ENCODE measurements around the gene TRIM29.

Gene TRIM29

DNA sequence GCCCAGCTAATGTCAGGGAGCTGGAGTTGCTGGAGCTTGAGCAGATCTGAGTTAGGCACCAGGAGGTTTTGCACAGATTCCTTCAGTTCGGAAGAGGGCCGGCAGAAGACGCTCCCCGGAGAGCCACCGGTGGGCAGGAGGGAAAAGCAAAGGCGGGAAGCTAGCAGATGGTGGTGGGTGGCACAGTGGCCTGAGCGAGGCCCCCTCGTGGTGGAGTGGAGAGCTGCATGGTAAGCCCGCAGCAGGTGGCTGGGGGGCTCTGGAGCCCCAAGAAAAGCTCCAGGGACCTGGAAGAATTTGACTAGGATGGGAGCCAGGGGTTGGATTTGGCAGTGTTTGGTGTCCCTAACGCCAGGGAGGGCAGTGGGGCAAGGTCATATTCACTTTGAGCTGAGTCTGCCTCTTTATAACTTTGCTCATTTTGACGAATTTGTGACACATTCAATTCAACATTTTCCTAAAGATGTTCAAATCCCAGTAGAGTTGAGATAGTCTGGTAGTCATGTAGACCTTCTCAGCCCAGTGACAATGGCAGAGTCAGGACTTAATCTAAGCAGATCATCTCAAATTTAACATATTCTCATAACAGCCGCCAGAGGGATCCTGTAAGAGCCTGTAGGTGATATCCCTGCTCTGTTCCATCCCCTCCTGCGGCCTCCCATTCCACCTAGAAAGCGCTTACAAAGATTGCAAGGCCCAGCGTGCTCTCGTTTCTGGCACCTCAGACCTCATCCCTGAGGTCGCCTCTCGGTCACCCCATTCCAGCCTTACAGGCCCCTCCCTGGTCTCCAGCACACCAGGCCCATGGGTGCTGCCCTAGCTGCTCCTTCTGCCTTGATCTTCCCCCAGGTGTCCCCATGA is 57.9 kb downstream of the TRIM29 start:
- H3K4me3 Mint-ChIP-seq: no peak overlapping the region

DNA sequence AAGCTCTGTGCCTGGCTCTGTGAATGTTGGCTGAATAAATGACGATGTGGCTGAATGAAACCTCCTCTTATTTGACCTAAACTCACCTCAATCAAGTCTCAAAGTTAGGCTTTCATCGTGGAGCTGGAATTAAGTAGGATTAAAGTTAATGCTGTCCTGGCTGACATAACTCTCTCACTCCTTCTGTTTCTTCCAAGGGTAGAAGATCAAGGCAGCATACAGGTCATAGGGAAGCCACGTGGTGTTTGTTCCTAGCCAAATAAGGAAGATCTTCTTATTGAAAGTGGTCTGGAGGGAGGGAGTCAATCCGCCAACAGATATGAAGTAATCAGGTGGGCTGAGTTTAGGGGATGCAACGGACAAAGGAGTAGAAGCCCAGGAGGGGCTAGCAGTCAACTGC is 59.5 kb downstream of the TRIM29 start:
- TF ChIP-seq, protein P1, sequence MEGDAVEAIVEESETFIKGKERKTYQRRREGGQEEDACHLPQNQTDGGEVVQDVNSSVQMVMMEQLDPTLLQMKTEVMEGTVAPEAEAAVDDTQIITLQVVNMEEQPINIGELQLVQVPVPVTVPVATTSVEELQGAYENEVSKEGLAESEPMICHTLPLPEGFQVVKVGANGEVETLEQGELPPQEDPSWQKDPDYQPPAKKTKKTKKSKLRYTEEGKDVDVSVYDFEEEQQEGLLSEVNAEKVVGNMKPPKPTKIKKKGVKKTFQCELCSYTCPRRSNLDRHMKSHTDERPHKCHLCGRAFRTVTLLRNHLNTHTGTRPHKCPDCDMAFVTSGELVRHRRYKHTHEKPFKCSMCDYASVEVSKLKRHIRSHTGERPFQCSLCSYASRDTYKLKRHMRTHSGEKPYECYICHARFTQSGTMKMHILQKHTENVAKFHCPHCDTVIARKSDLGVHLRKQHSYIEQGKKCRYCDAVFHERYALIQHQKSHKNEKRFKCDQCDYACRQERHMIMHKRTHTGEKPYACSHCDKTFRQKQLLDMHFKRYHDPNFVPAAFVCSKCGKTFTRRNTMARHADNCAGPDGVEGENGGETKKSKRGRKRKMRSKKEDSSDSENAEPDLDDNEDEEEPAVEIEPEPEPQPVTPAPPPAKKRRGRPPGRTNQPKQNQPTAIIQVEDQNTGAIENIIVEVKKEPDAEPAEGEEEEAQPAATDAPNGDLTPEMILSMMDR (IDR thresholded peaks at IDR 0.05; ENCODE audit: unreplicated experiment in 3 of 3): no peak
- Mint-ChIP-seq H3K27ac (no peak overlapping the region), H3K4me1 (peaks cover 25% of the 10 kb centered on the region), H3K36me3 (ENCODE audit: low read depth) (peaks cover 13% of the 10 kb centered on the region), H3K9me3 (peaks cover 21% of the 10 kb centered on the region), H3K4me3 (no peak overlapping the region), H3K27me3 (ENCODE audit: low read depth) (peaks cover 25% of the 10 kb centered on the region)

More for the DNA sequence above, 57.9 kb downstream of the TRIM29 start:
- peaks cover 17% of the 10 kb centered on the region for H3K36me3 Mint-ChIP-seq (ENCODE audit: low read depth)
- H3K4me1 Mint-ChIP-seq: peaks cover 16% of the 10 kb centered on the region
- peaks cover 25% of the 10 kb centered on the region for H3K9me3 Mint-ChIP-seq
- H3K27ac Mint-ChIP-seq: no peak overlapping the region
- peaks cover 25% of the 10 kb centered on the region for H3K27me3 Mint-ChIP-seq (ENCODE audit: low read depth)
- TF ChIP-seq, protein P1 (IDR thresholded peaks at IDR 0.05; ENCODE audit: unreplicated experiment in 3 of 3): peak; percentile 36 to 44 (median 43)

- H3K36me3 Mint-ChIP-seq (ENCODE audit: low read depth): no peaks in the 10 kb centered on the region
- peaks cover 38% of the 10 kb centered on the region for H3K4me1 Mint-ChIP-seq
- H3K9me3 Mint-ChIP-seq: no peaks in the 10 kb centered on the region
- H3K27ac Mint-ChIP-seq: peak overlapping the region in 2 of 3 experiments; percentile 3 to 42
- no peak overlapping the region for H3K4me3 Mint-ChIP-seq
- peaks cover 15% of the 10 kb centered on the region for H3K27me3 Mint-ChIP-seq (ENCODE audit: low read depth)
- TF ChIP-seq, protein P1 (IDR thresholded peaks at IDR 0.05; ENCODE audit: unreplicated experiment in 3 of 3): no peak
These were observed 63.8 kb downstream of the TRIM29 start for GRCh38 chr11:120074076-120074475.

DNA sequence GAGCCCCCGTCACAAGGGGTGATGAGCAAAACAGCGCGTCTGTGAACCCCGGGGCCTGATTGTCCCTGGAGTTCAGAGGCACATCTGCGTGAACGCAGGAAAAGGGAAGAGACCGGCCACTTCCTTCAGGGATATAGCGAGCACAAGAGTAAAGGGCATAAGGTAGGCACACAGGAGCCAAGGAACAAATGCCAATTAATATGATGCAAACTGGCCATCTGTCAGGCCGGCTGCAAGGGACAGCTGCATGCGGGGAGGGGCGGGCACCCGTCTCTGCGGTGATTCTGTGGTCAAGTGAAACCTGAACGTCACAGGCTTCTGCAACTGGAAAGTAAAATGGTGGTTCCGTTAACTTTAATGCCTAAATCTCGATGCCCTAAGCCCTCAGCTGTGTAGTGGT is 64.7 kb downstream of the TRIM29 start:
- Mint-ChIP-seq H3K4me3 (no peak overlapping the region), H3K27ac (no peak overlapping the region), H3K4me1 (peaks cover 41% of the 10 kb centered on the region), H3K36me3 (ENCODE audit: low read depth) (no peaks in the 10 kb centered on the region), H3K9me3 (no peaks in the 10 kb centered on the region), H3K27me3 (ENCODE audit: low read depth) (peaks cover 8% of the 10 kb centered on the region)
- TF ChIP-seq, protein P1 (IDR thresholded peaks at IDR 0.05; ENCODE audit: unreplicated experiment in 3 of 3): no peak

GRCh38 chr11:120068114-120068573 is 69.8 kb downstream of the TRIM29 start:
- peaks cover 54% of the 10 kb centered on the region for H3K4me1 Mint-ChIP-seq
- peaks cover 13% of the 10 kb centered on the region for H3K27me3 Mint-ChIP-seq (ENCODE audit: low read depth)
- H3K9me3 Mint-ChIP-seq: no peaks in the 10 kb centered on the region
- TF ChIP-seq, protein P1 (IDR thresholded peaks at IDR 0.05; ENCODE audit: unreplicated experiment in 3 of 3): no peak
- peak overlapping the region; percentile 26 to 51 (median 29) for H3K4me3 Mint-ChIP-seq
- peak overlapping the region; percentile 95 to 99 (median 96) for H3K27ac Mint-ChIP-seq
- H3K36me3 Mint-ChIP-seq (ENCODE audit: low read depth): no peaks in the 10 kb centered on the region
